Fibroblast of lung (primary cell): Measurements from ENCODE around the gene ANAPC16. TPM values are rescaled to one million over a fixed set of nuclear protein-coding genes. Genes with fewer than 3 reads are reported as not detected.

Experiments used
- DNase-seq, 2 donors: peaks; one replicate each; pipeline versions ENCODE4 v3.0.0 to v3.0.0-alpha.2; 2010; ENCODE audit warnings: low read depth in 2 of 2
- H2AFZ ChIP-seq: 2 replicates; pipeline ENCODE4 v1.5.1; 2012; ENCODE audit warnings: low read length, control low read depth, inconsistent platforms
- H3K27ac ChIP-seq: 2 replicates; pipeline ENCODE4 v1.5.1; 2011; ENCODE audit warnings: low read length, control low read depth; ENCODE audit not compliant: insufficient read depth
- H3K27me3 ChIP-seq: 2 replicates; pipeline ENCODE4 v1.5.1; 2011; ENCODE audit warnings: mild to moderate bottlenecking, low read length; ENCODE audit not compliant: control insufficient read depth, insufficient read depth
- H3K36me3 ChIP-seq: 2 replicates; pipeline ENCODE4 v1.5.1; 2011; ENCODE audit warnings: low read length; ENCODE audit not compliant: control insufficient read depth, insufficient read depth
- H3K4me1 ChIP-seq: 2 replicates; pipeline ENCODE4 v1.5.1; 2011; ENCODE audit warnings: low read length; ENCODE audit not compliant: control insufficient read depth, insufficient read depth; ENCODE audit errors: extremely low read depth
- H3K4me2 ChIP-seq: 2 replicates; pipeline ENCODE4 v1.5.1; 2011; ENCODE audit warnings: low read length, control low read depth; ENCODE audit not compliant: insufficient read depth; ENCODE audit errors: extremely low read depth
- H3K4me3 ChIP-seq, 4 experiments: fragments of 200-600 bp in 1 of 4; sonication (generic) in 1 of 4; replicated peaks in 1 of 4; 2 replicates each; pipeline ENCODE4 v1.5.1; 2011 to 2016; ENCODE audit warnings: low read length in 4 of 4, low read depth in 3 of 4, mild to moderate bottlenecking in 3 of 4, control low read depth in 2 of 4, inconsistent platforms in 1 of 4, mixed read lengths in 1 of 4; ENCODE audit not compliant: insufficient read depth in 1 of 4; ENCODE audit errors: control extremely low read depth in 1 of 4
- H3K79me2 ChIP-seq: 2 replicates; pipeline ENCODE4 v1.5.1; 2012; ENCODE audit warnings: mild to moderate bottlenecking, low read length, inconsistent platforms; ENCODE audit not compliant: control insufficient read depth, insufficient read depth
- H3K9ac ChIP-seq: 2 replicates; pipeline ENCODE4 v1.5.1; 2011; ENCODE audit warnings: mild to moderate bottlenecking, low read length, control low read depth; ENCODE audit not compliant: insufficient read depth
- H3K9me3 ChIP-seq: 2 replicates; pipeline ENCODE4 v1.5.1; 2012; ENCODE audit warnings: low read depth, low read length; ENCODE audit not compliant: control insufficient read depth, insufficient read depth
- H4K20me1 ChIP-seq: 2 replicates; pipeline ENCODE4 v1.5.1; 2011; ENCODE audit warnings: low read length; ENCODE audit not compliant: control insufficient read depth, insufficient read depth; ENCODE audit errors: extremely low read depth
- EZH2 ChIP-seq: IDR thresholded peaks from 2 replicates; pipeline ENCODE4 v1.5.1; 2012; ENCODE audit warnings: low read length, control low read depth, mild to moderate bottlenecking; ENCODE audit errors: missing control alignments
- polyA plus RNA-seq, 2 donors: library from polyadenylated mRNA; depleted of rRNA in 1 of 2; stranded (reverse) in 1 of 2; unstranded in 1 of 2; fragments of >200 nt; gene quantifications; 2 replicates each; pipeline ENCODE4 v1.2.1, GENCODE V29; 2011 to 2012; ENCODE audit warnings: missing spikeins in 1 of 2
- total RNA-seq: library from RNA; depleted of rRNA; stranded (reverse); fragments of >200 nt; gene quantifications from 2 replicates; pipeline ENCODE4 v1.2.1, GENCODE V29; 2014
- TF ChIP-seq, protein P1 (sequence below), 2 donors: IDR thresholded peaks in 1 of 2; conservative IDR thresholded peaks in 1 of 2; 1 replicate in 1 of 2; 2 replicates in 1 of 2; pipeline ENCODE4 v1.5.1; 2011 to 2012; ENCODE audit warnings: low read length in 2 of 2, control low read depth in 1 of 2, inconsistent platforms in 1 of 2, low read depth in 1 of 2, mild to moderate bottlenecking in 1 of 2

Gene ANAPC16
- total and polyA plus RNA-seq, 2 donors (not counting 1 experiment from before 2014, with no cell fraction given), result 47.2 to 73.6 TPM

DNA sequence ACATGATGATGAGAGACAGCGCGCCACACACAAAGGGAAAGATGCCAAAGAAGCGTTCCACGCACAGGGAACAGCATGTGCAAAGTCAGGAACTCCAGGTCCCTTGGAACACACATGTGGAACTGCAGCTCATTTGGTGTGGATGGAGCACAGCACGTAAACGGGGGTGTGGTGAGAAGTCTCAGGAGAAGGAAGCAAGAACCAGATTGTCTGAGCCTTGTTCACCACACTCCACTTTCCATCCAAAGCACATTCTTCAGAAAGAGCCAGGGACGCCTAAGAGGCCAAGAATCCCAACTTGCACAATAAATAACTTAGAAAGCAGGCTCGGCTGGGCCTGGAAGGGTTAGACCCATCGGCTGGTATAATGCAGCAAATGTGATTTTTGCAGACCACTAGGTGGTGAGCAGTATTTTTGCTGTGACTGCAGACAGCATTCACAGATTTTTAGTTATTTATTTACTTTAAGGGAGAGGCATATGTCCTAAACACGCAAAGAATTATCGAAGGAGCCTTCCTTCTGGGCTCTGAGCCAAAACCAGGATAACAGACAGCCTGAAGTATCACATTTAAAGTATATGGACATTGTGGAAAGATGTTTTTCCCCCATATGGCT lies 28.1 kb downstream of the ANAPC16 start:
- H3K27me3 ChIP-seq, result no peaks in the 10 kb centered on the region
- H3K27ac ChIP-seq, result peak overlapping the region; percentile 76
- no peak overlapping the region for H2AFZ ChIP-seq
- peak; percentile 79 to 99 for DNase-seq
- no peak overlapping the region for H3K4me3 ChIP-seq
- no peaks in the 10 kb centered on the region for H3K79me2 ChIP-seq
- no peaks in the 10 kb centered on the region for H3K36me3 ChIP-seq
- no peak overlapping the region for H3K9ac ChIP-seq
- no peaks in the 10 kb centered on the region for H4K20me1 ChIP-seq
- no peak for TF ChIP-seq EZH2
- TF ChIP-seq, protein P1, sequence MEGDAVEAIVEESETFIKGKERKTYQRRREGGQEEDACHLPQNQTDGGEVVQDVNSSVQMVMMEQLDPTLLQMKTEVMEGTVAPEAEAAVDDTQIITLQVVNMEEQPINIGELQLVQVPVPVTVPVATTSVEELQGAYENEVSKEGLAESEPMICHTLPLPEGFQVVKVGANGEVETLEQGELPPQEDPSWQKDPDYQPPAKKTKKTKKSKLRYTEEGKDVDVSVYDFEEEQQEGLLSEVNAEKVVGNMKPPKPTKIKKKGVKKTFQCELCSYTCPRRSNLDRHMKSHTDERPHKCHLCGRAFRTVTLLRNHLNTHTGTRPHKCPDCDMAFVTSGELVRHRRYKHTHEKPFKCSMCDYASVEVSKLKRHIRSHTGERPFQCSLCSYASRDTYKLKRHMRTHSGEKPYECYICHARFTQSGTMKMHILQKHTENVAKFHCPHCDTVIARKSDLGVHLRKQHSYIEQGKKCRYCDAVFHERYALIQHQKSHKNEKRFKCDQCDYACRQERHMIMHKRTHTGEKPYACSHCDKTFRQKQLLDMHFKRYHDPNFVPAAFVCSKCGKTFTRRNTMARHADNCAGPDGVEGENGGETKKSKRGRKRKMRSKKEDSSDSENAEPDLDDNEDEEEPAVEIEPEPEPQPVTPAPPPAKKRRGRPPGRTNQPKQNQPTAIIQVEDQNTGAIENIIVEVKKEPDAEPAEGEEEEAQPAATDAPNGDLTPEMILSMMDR (conservative IDR thresholded peaks at IDR 0.05 in 1 of 2, IDR thresholded peaks at IDR 0.05 in 1 of 2; ENCODE audit: low read depth in 1 of 2, low read length in 2 of 2), result peak in 1 of 2 donors; percentile 61
- H3K4me1 ChIP-seq, result peaks cover 22% of the 10 kb centered on the region
- peak overlapping the region; percentile 30 for H3K4me2 ChIP-seq
- H3K9me3 ChIP-seq, result no peaks in the 10 kb centered on the region

GRCh38 chr10:72244573-72245038 lies 28.8 kb downstream of the ANAPC16 start:
- Histone ChIP-seq H3K9ac (no peak overlapping the region), H3K36me3 (no peaks in the 10 kb centered on the region), H3K9me3 (no peaks in the 10 kb centered on the region), H3K27ac (peak overlapping the region; percentile 76), H4K20me1 (no peaks in the 10 kb centered on the region), H3K4me2 (peak overlapping the region; percentile 30), H2AFZ (no peak overlapping the region), H3K79me2 (no peaks in the 10 kb centered on the region), H3K27me3 (no peaks in the 10 kb centered on the region), H3K4me1 (peaks cover 22% of the 10 kb centered on the region), H3K4me3 (no peak overlapping the region)
- no peak for DNase-seq
- TF ChIP-seq EZH2, result no peak
- TF ChIP-seq, protein P1 (conservative IDR thresholded peaks at IDR 0.05 in 1 of 2, IDR thresholded peaks at IDR 0.05 in 1 of 2; ENCODE audit: low read depth in 1 of 2, low read length in 2 of 2), result no peak

DNA sequence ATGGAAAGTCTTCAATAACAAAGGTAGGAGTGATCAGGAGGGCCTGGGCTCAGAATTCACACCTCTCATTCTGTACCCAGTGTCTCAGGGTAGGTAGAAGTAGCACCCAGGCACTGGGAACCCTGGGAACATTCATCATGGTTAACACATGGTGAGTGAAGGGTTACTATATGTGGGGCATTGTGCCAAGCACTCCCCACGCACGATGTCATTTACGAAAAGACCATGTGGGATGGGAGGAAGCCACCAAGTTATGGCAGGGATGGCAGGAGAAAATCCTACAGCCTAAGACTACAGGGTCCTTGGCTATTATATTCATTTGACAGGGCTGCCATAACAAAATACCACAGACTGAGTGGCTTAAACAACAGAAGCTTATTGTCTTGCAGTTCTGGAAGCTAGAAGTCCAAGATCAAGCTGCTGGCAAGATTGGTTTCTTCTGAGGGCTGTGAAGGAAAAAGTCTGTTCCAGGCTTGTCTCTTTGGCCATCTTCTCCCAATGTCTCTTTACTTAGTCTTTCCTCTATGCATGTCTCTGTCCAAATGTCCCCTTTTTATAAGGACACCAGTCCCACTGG lies 30.2 kb downstream of the ANAPC16 start:
- Histone ChIP-seq H3K4me1 (peaks cover 28% of the 10 kb centered on the region), H3K4me3 (no peak overlapping the region), H4K20me1 (no peaks in the 10 kb centered on the region), H3K36me3 (no peaks in the 10 kb centered on the region), H3K27me3 (no peaks in the 10 kb centered on the region), H3K9ac (no peak overlapping the region), H2AFZ (no peak overlapping the region), H3K4me2 (no peak overlapping the region), H3K9me3 (no peaks in the 10 kb centered on the region), H3K79me2 (no peaks in the 10 kb centered on the region), H3K27ac (no peak overlapping the region)
- DNase-seq, result no peak
- no peak for TF ChIP-seq EZH2
- TF ChIP-seq, protein P1 (conservative IDR thresholded peaks at IDR 0.05 in 1 of 2, IDR thresholded peaks at IDR 0.05 in 1 of 2; ENCODE audit: low read depth in 1 of 2, low read length in 2 of 2), result no peak
